Left lung (tissue), 10 donors: ENCODE data around the gene C14orf180. TPM values are rescaled to one million over a fixed set of nuclear protein-coding genes. Genes with fewer than 3 reads are reported as not detected.

ENCODE experiments used
- ATAC-seq: fragments of 200-7000 bp; cut with Tn5 transposase; one replicate; pipeline ENCODE4 v1.9.1; 2020; ENCODE audit warnings: moderate library complexity
- DNase-seq, 4 donors: peaks; one replicate each; pipeline ENCODE4 v3.0.0-alpha.2; 2013 to 2020
- H3K27ac ChIP-seq, 2 donors: fragments of 200-600 bp; sonication (generic) in 1 of 2; one replicate each; pipeline versions ENCODE4 v1.5.0 to v1.8.0; 2020 to 2021
- H3K27me3 ChIP-seq, 2 donors: fragments of 200-600 bp; sonication (generic) in 1 of 2; one replicate each; pipeline versions ENCODE4 v1.5.0 to v1.8.0; 2020 to 2021
- H3K36me3 ChIP-seq, 2 donors: fragments of 200-600 bp; sonication (generic) in 1 of 2; one replicate each; pipeline versions ENCODE4 v1.5.0 to v1.8.0; 2020 to 2021
- H3K4me1 ChIP-seq, 2 donors: fragments of 200-600 bp; one replicate each; pipeline ENCODE4 v1.8.0; 2021
- H3K4me3 ChIP-seq, 2 donors: fragments of 200-600 bp; sonication (generic) in 1 of 2; one replicate each; pipeline versions ENCODE4 v1.5.0 to v1.8.0; 2020 to 2021; ENCODE audit warnings: mild to moderate bottlenecking in 1 of 2
- H3K9me3 ChIP-seq, 2 donors: fragments of 200-600 bp; sonication (generic) in 1 of 2; one replicate each; pipeline versions ENCODE4 v1.5.0 to v1.8.0; 2020 to 2021
- intact Hi-C, 2 donors: fragments of 100-400 bp; cut with DNase I; formaldehyde crosslinking; loops; one replicate each; pipeline versions ENCODE4 v1.11.2 to v1.14.2; 2022
- polyA plus RNA-seq, 6 donors: library from polyadenylated mRNA; unstranded; fragments of 120-200 nt; gene quantifications; one replicate each; pipeline ENCODE4 v1.2.1, GENCODE V29; 2013; ENCODE audit not compliant: insufficient read length in 6 of 6
- total RNA-seq, 2 donors: library from RNA; stranded (reverse); fragmentation: NEBNext Ultra II Directional; extraction: Animal tissue kit (Norgen Biotek cat#: 25700); gene quantifications; one replicate each; pipeline ENCODE4 v1.2.1, GENCODE V29; 2021
- TF ChIP-seq, protein P1 (sequence below), 2 donors: fragments of 200-600 bp; sonication (generic) in 1 of 2; IDR thresholded peaks; one replicate each; pipeline versions ENCODE4 v1.5.0 to v1.8.0; 2021; ENCODE audit warnings: antibody characterized with exemption in 2 of 2
- donor health status: DM: no; HTN: yes; CAD: no.
- donor health status: DM: no; HTN: no; CAD: no.

Gene C14orf180
- total and polyA plus RNA-seq, 8 donors = not detected

DNA sequence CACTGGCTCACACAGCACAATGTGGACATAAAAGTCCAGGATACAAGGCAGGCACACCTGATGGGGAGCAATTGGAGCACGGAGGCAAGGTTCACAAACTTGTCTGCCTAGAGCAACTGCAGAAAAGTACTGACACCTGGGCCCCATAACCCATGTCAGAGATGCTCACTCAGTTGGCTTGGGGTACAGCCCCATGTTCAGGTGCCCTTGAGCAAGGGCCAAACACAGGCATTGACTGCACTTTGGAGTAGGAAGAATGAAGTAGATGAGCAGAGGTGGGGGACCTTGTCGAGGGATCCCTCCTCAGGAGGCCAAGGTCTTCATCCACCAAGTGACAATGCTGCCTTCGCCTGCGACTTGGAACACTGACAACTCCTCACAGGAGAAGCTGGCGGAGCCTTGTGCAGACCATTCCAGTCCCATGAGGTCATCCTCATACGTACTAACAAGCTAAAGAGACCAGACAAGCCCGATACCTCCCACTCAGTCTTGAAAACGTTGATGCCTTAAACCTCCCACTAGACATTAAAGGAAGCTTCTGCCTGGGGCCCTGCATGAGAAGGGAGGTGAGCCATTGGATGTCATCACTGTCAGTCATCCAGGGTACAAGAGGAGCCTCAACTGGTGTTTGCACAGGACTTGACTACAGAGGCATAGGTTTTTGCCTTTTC is 42.5 kb upstream of the C14orf180 start:
- DNase-seq = peak in 2 of 4 donors; percentile 32 to 44
- Histone ChIP-seq H3K4me3 (no peak overlapping the region), H3K27ac (no peak overlapping the region), H3K36me3 (no peaks in the 10 kb centered on the region), H3K27me3 (no peaks in the 10 kb centered on the region), H3K4me1 (peaks cover 0 to 5% of the 10 kb centered on the region in 2 donors), H3K9me3 (peaks cover 0 to 4% of the 10 kb centered on the region in 2 donors)
- intact Hi-C loops = no loop called here
- ATAC-seq = peak; percentile 81
- TF ChIP-seq, protein P1, sequence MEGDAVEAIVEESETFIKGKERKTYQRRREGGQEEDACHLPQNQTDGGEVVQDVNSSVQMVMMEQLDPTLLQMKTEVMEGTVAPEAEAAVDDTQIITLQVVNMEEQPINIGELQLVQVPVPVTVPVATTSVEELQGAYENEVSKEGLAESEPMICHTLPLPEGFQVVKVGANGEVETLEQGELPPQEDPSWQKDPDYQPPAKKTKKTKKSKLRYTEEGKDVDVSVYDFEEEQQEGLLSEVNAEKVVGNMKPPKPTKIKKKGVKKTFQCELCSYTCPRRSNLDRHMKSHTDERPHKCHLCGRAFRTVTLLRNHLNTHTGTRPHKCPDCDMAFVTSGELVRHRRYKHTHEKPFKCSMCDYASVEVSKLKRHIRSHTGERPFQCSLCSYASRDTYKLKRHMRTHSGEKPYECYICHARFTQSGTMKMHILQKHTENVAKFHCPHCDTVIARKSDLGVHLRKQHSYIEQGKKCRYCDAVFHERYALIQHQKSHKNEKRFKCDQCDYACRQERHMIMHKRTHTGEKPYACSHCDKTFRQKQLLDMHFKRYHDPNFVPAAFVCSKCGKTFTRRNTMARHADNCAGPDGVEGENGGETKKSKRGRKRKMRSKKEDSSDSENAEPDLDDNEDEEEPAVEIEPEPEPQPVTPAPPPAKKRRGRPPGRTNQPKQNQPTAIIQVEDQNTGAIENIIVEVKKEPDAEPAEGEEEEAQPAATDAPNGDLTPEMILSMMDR (IDR thresholded peaks at IDR 0.05) = no peak

DNA sequence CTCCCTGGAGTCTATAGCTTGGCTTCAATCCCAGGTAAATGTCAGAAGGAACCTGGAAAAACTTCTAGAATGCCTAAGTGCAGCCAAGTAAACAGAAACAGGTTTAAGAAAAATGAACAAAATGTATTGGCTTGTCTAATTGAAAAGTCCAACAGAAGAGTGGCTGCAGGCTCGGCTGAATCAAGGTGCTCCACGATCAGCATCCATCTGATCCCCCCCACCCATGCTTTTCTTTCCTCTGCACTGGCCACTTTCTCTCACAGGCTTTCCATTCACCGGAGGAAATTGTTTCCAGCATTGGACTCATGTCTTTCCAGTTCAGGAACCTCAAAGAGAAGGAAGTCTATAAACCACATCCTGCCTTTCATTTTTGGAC is 42.0 kb upstream of the C14orf180 start:
- Histone ChIP-seq H3K9me3 (peaks cover 0 to 4% of the 10 kb centered on the region in 2 donors), H3K4me1 (peaks cover 0 to 5% of the 10 kb centered on the region in 2 donors), H3K4me3 (no peak overlapping the region), H3K27ac (no peak overlapping the region), H3K27me3 (peaks cover 0 to 3% of the 10 kb centered on the region in 2 donors), H3K36me3 (no peaks in the 10 kb centered on the region)
- DNase-seq (no peak), ATAC-seq (no peak)
- TF ChIP-seq, protein P1 (IDR thresholded peaks at IDR 0.05) = no peak
- intact Hi-C loops = no loop called here

DNA sequence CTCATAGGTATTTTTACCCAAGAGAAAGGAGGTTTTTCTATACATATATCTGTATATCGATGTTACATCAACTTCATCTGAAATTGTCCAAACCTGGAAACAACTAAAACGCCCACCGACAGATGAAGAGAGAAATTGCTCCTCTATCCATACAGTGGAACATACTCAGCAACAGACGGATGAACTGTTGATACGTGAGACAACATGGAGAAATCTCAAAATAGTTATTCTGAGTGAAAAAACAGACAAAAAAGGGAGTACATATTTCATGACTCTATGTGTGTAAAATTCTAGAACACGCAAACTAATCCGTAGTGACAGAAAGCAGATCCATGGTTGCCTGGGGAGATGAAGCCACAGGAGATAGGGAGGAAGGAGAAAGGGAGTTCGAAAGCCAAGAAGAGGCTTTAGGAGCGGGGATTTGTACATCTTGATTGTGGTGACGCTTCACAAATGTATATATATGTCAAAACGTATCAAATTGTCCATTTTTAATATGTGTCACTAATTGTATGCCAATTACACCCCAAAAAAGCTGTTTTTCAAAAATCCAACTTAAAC is 37.6 kb upstream of the C14orf180 start:
- H3K4me3 ChIP-seq = no peak overlapping the region
- H3K27me3 ChIP-seq = peaks cover 0 to 45% of the 10 kb centered on the region in 2 donors
- H3K9me3 ChIP-seq = no peaks in the 10 kb centered on the region
- peaks cover 0 to 5% of the 10 kb centered on the region in 2 donors for H3K4me1 ChIP-seq
- DNase-seq (no peak), ATAC-seq (no peak)
- H3K27ac ChIP-seq = no peak overlapping the region
- intact Hi-C loops = no loop called here
- no peaks in the 10 kb centered on the region for H3K36me3 ChIP-seq
- TF ChIP-seq, protein P1 (IDR thresholded peaks at IDR 0.05) = no peak

DNA sequence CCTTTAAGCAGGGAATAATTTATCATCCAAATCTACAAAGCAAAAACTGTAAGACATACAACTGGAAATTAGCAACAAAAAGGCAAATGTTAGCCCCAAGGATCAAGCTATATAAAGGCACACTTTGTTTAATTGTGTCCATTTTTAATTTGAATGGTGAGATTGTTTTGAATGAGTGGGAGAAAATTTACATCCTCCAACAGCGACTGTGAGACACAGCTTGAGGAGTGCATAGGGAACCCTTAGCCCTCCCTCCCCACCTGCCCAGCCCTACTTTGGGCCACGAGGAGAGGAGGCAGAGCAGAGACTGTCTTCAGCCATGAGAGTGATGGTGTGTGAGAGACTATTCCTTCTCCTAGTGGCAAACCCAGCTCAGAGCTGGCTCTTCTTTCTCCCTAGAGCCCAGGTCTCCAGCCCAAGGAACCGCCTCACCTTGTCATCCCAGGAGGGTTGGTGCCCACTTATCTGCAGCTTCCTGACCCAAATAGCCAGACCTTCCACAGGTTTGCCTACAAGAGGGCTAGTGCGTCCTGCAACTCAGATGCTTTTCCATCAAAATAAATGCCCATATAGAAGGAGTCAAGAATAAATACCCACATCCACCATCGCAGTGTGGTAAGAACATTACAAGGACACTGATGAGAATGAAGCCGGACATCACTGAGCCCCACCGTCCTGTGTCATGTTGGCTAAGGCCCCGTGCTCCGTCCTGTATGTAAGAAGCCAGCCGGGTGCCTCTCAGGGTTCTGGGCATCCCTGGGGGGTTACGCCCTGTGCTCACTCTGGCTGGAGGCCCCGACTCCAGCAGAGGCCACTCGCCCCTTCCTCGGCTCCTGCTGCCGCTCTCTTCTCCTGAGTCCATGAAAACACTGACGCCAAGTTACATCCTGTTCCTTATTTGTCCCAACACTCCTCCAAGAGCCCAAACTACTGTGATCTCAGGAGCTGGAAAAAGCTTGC is 36.4 kb upstream of the C14orf180 start:
- DNase-seq = peak in 1 of 4 donors; percentile 22
- intact Hi-C loops = no loop called here
- H3K4me3 ChIP-seq = no peak overlapping the region

More for the DNA sequence above, 36.4 kb upstream of the C14orf180 start:
- no peak for ATAC-seq
- H3K27ac ChIP-seq = no peak overlapping the region
- TF ChIP-seq, protein P1 (IDR thresholded peaks at IDR 0.05) = no peak
- peaks cover 0 to 57% of the 10 kb centered on the region in 2 donors for H3K27me3 ChIP-seq
- no peaks in the 10 kb centered on the region for H3K9me3 ChIP-seq
- no peaks in the 10 kb centered on the region for H3K36me3 ChIP-seq
- no peaks in the 10 kb centered on the region for H3K4me1 ChIP-seq
